Body of pancreas (tissue), 4 donors: ENCODE measurements around the gene AKAP13. TPM values are rescaled to one million over a fixed set of nuclear protein-coding genes. Genes with fewer than 3 reads are reported as not detected.

Experiments used
- ATAC-seq: fragments of 150-250 bp; one replicate; pipeline ENCODE4 v1.9.1; 2016
- DNase-seq, 4 donors: peaks; one replicate each; pipeline ENCODE4 v3.0.0-alpha.2; 2019
- H3K27ac ChIP-seq, 4 donors: fragments of 200-600 bp; sonication (generic); 1 replicate in 3 of 4; 2 replicates in 1 of 4; pipeline versions ENCODE4 v1.5.1 to v1.6.1; 2016 to 2019; ENCODE audit warnings: mild to moderate bottlenecking in 1 of 4, mixed read lengths in 1 of 4, moderate library complexity in 1 of 4
- H3K27me3 ChIP-seq, 2 donors: fragments of 200-600 bp; sonication (generic); one replicate each; pipeline ENCODE4 v1.6.0; 2016; ENCODE audit warnings: mild to moderate bottlenecking in 1 of 2
- H3K36me3 ChIP-seq, 2 donors: fragments of 200-600 bp; sonication (generic); replicated peaks in 1 of 2; 2 replicates each; pipeline ENCODE4 v1.5.1; 2016; ENCODE audit warnings: low read depth in 2 of 2; ENCODE audit not compliant: insufficient read depth in 1 of 2
- H3K4me1 ChIP-seq: fragments of 200-600 bp; sonication (generic); one replicate; pipeline ENCODE4 v1.6.0; 2016
- H3K4me3 ChIP-seq, 2 donors: fragments of 200-600 bp; sonication (generic); 1 replicate in 1 of 2; 2 replicates in 1 of 2; pipeline ENCODE4 v1.5.1; 2016 to 2019
- H3K9me3 ChIP-seq, 3 donors: fragments of 200-600 bp; sonication (generic); 1 replicate in 2 of 3; 2 replicates in 1 of 3; pipeline ENCODE4 v1.5.1; 2016
- CTCF ChIP-seq, 7 experiments: fragments of 450-650 bp in 4 of 7; fragments of 200-600 bp in 3 of 7; sonication (generic) in 3 of 7; IDR thresholded peaks; one replicate each; pipeline ENCODE4 v1.5.1; 2016 to 2019; ENCODE audit warnings: antibody characterized with exemption in 7 of 7
- POLR2A ChIP-seq, 3 donors: fragments of 450-650 bp; IDR thresholded peaks; one replicate each; pipeline ENCODE4 v1.6.1; 2016; ENCODE audit warnings: antibody characterized with exemption in 3 of 3, mild to moderate bottlenecking in 2 of 3
- WGBS, 2 donors: methylation state at CpG; one replicate each; pipeline ENCODE4 v1.1.5; 2017; 5-methylcytosine and 5-hydroxymethylcytosine counted together
- intact Hi-C: fragments of 100-400 bp; cut with DNase I; formaldehyde crosslinking; loops from one replicate; pipeline ENCODE4 v1.15.1; 2023
- total RNA-seq, 2 donors: library from RNA; depleted of rRNA; stranded (reverse); fragments of >200 nt; gene quantifications; one replicate each; pipeline ENCODE4 v1.1.0, GENCODE V29; 2016

The AKAP13 gene
- total RNA-seq, 2 donors from 2014 or later: 102 to 160 TPM

- DNase-seq (no peak), ATAC-seq (no peak)
- intact Hi-C loops: no loop called here
- peaks cover 40% of the 10 kb centered on the region for H3K4me1 ChIP-seq
- H3K36me3 ChIP-seq: peaks cover 0 to 1% of the 10 kb centered on the region in 2 donors
- no peaks in the 10 kb centered on the region for H3K27me3 ChIP-seq
- TF ChIP-seq CTCF (IDR thresholded peaks at IDR 0.05) (no peak), POLR2A (IDR thresholded peaks at IDR 0.05) (no peak)
- H3K27ac ChIP-seq: no peak overlapping the region
- H3K4me3 ChIP-seq: no peak overlapping the region
- H3K9me3 ChIP-seq: no peaks in the 10 kb centered on the region
- 62 to 69% methylated on average over 2 of the region's 2 CpGs for WGBS, 2 donors
Observed at GRCh38 chr15:85600001-85600400, 219.6 kb downstream of the AKAP13 start.

- Histone ChIP-seq H3K9me3 (no peaks in the 10 kb centered on the region), H3K36me3 (no peaks in the 10 kb centered on the region), H3K27me3 (no peaks in the 10 kb centered on the region), H3K4me1 (peaks cover 43% of the 10 kb centered on the region), H3K27ac (no peak overlapping the region), H3K4me3 (no peak overlapping the region)
- DNase-seq: no peak
- intact Hi-C loops: no loop called here
- WGBS, 2 donors: 96 to 100% methylated on average over 1 of the region's 1 CpG
- no peak for ATAC-seq
- no peak for TF ChIP-seq POLR2A (IDR thresholded peaks at IDR 0.05)
- TF ChIP-seq CTCF (IDR thresholded peaks at IDR 0.05): no peak
Observed at GRCh38 chr15:85603160-85603559, 222.8 kb downstream of the AKAP13 start.

- peaks cover 45% of the 10 kb centered on the region for H3K4me1 ChIP-seq
- DNase-seq (no peak), ATAC-seq (no peak)
- no peaks in the 10 kb centered on the region for H3K36me3 ChIP-seq
- H3K9me3 ChIP-seq: no peaks in the 10 kb centered on the region
- intact Hi-C loops: no loop called here
- TF ChIP-seq POLR2A (IDR thresholded peaks at IDR 0.05): no peak
- TF ChIP-seq CTCF (IDR thresholded peaks at IDR 0.05): no peak
- H3K4me3 ChIP-seq: no peak overlapping the region
- 93 to 95% methylated on average over 2 of the region's 2 CpGs for WGBS, 2 donors
- no peak overlapping the region for H3K27ac ChIP-seq
- no peaks in the 10 kb centered on the region for H3K27me3 ChIP-seq
Observed at GRCh38 chr15:85603703-85604102, 223.3 kb downstream of the AKAP13 start.

- TF ChIP-seq POLR2A (IDR thresholded peaks at IDR 0.05) (no peak), CTCF (IDR thresholded peaks at IDR 0.05) (no peak)
Observed at GRCh38 chr15:85604194-85604593, 223.8 kb downstream of the AKAP13 start.

GRCh38 chr15:85606738-85607137, 226.3 kb downstream of the AKAP13 start:
- ATAC-seq (no peak), DNase-seq (no peak)
- no peaks in the 10 kb centered on the region for H3K9me3 ChIP-seq
- peaks cover 29% of the 10 kb centered on the region for H3K4me1 ChIP-seq
- TF ChIP-seq POLR2A (IDR thresholded peaks at IDR 0.05) (no peak), CTCF (IDR thresholded peaks at IDR 0.05) (no peak)
- no peaks in the 10 kb centered on the region for H3K27me3 ChIP-seq
- intact Hi-C loops: no loop called here
- WGBS, 2 donors: 8 to 21% methylated on average over 2 of the region's 2 CpGs
- H3K36me3 ChIP-seq: no peaks in the 10 kb centered on the region
- peak overlapping the region in 3 of 4 donors; percentile 19 to 60 (median 39) for H3K27ac ChIP-seq
- no peak overlapping the region for H3K4me3 ChIP-seq

More at GRCh38 chr15:85604194-85604593, 223.8 kb downstream of the AKAP13 start:
- Histone ChIP-seq H3K27me3 (no peaks in the 10 kb centered on the region), H3K4me1 (peaks cover 42% of the 10 kb centered on the region), H3K36me3 (no peaks in the 10 kb centered on the region), H3K27ac (no peak overlapping the region), H3K9me3 (no peaks in the 10 kb centered on the region), H3K4me3 (no peak overlapping the region)
- WGBS, 2 donors: 88 to 96% methylated on average over 3 of the region's 3 CpGs
- DNase-seq: no peak
- intact Hi-C loops: no loop called here
- no peak for ATAC-seq
